Stimulated activated naive B cell treated with anti-CD40 and anti-IgM and Interleukin-4, amounts not matched to agents 10 μg/mL and 1 μg/mL and 100 μg/mL, for 72 hours (primary cell): ENCODE data around the gene CYB5R2.

Experiments
- ATAC-seq, 2 donors: fragments of 150-1000 bp; cut with Tn5 transposase; replicated peaks; 2 replicates each; pipeline ENCODE4 v1.10.0; 2021; ENCODE audit warnings: moderate library complexity in 1 of 2
- DNase-seq: peaks from one replicate; pipeline ENCODE4 v3.0.0; 2021
- H3K27ac Mint-ChIP-seq: one replicate; pipeline ENCODE4 v1.8.0; 2022; ENCODE audit warnings: mild to moderate bottlenecking, mixed read lengths
- H3K27me3 Mint-ChIP-seq, 2 donors: one replicate each; pipeline ENCODE4 v1.8.0; 2022; ENCODE audit warnings: mixed read lengths in 2 of 2
- H3K36me3 Mint-ChIP-seq, 2 donors: one replicate each; pipeline ENCODE4 v1.8.0; 2022; ENCODE audit warnings: mixed read lengths in 2 of 2, mild to moderate bottlenecking in 1 of 2
- H3K4me1 Mint-ChIP-seq, 2 donors: one replicate each; pipeline ENCODE4 v1.8.0; 2022; ENCODE audit warnings: mixed read lengths in 2 of 2, mild to moderate bottlenecking in 1 of 2
- H3K4me3 Mint-ChIP-seq, 2 donors: one replicate each; pipeline ENCODE4 v1.8.0; 2022; ENCODE audit warnings: mild to moderate bottlenecking in 2 of 2, mixed read lengths in 2 of 2, moderate library complexity in 1 of 2
- H3K9me3 Mint-ChIP-seq, 2 donors: one replicate each; pipeline ENCODE4 v1.8.0; 2022; ENCODE audit warnings: mixed read lengths in 2 of 2, mild to moderate bottlenecking in 1 of 2

CYB5R2 gene

GRCh38 chr11:7677796-7678201 is 4.5 kb upstream of the CYB5R2 start:
- Mint-ChIP-seq H3K4me3 (no peak overlapping the region), H3K27ac (no peak overlapping the region), H3K9me3 (peaks cover 11 to 13% of the 10 kb centered on the region in 2 donors), H3K4me1 (peaks cover 7 to 11% of the 10 kb centered on the region in 2 donors), H3K36me3 (peaks cover 0 to 9% of the 10 kb centered on the region in 2 donors), H3K27me3 (peaks cover 52 to 77% of the 10 kb centered on the region in 2 donors)
- DNase-seq (no peak), ATAC-seq (no peak)

GRCh38 chr11:7677071-7677470 is 3.8 kb upstream of the CYB5R2 start:
- Mint-ChIP-seq H3K9me3 (peaks cover 11 to 13% of the 10 kb centered on the region in 2 donors), H3K4me3 (no peak overlapping the region), H3K4me1 (peaks cover 13 to 19% of the 10 kb centered on the region in 2 donors), H3K27me3 (peaks cover 58 to 84% of the 10 kb centered on the region in 2 donors), H3K27ac (no peak overlapping the region), H3K36me3 (peaks cover 0 to 9% of the 10 kb centered on the region in 2 donors)
- ATAC-seq (no peak), DNase-seq (no peak)

- Mint-ChIP-seq H3K27ac (no peak overlapping the region), H3K36me3 (peaks cover 0 to 9% of the 10 kb centered on the region in 2 donors), H3K4me1 (peaks cover 21 to 29% of the 10 kb centered on the region in 2 donors), H3K4me3 (no peak overlapping the region), H3K9me3 (peaks cover 9 to 13% of the 10 kb centered on the region in 2 donors), H3K27me3 (peaks cover 55 to 89% of the 10 kb centered on the region in 2 donors)
- ATAC-seq (no peak), DNase-seq (no peak)
These were observed 2.3 kb upstream of the CYB5R2 start for GRCh38 chr11:7675631-7676030.

- no peak for DNase-seq
- Mint-ChIP-seq H3K36me3 (peaks cover 0 to 13% of the 10 kb centered on the region in 2 donors), H3K27me3 (peaks cover 42 to 78% of the 10 kb centered on the region in 2 donors), H3K27ac (peak overlapping the region; percentile 56), H3K4me1 (peaks cover 22 to 29% of the 10 kb centered on the region in 2 donors), H3K4me3 (peak overlapping the region; percentile 82 to 84), H3K9me3 (peaks cover 9 to 13% of the 10 kb centered on the region in 2 donors)
- ATAC-seq: peak; percentile 15 to 37
These were observed 579 bp upstream of the CYB5R2 start for GRCh38 chr11:7673724-7674434.

- H3K4me3 Mint-ChIP-seq: peak overlapping the region; percentile 43 to 51
- no peak for DNase-seq
- H3K4me1 Mint-ChIP-seq: peaks cover 22 to 29% of the 10 kb centered on the region in 2 donors
- H3K27me3 Mint-ChIP-seq: peaks cover 31 to 65% of the 10 kb centered on the region in 2 donors
- peak; percentile 3 to 28 for ATAC-seq
- H3K27ac Mint-ChIP-seq: peak overlapping the region; percentile 82
- H3K36me3 Mint-ChIP-seq: peaks cover 0 to 14% of the 10 kb centered on the region in 2 donors
- peaks cover 6 to 8% of the 10 kb centered on the region in 2 donors for H3K9me3 Mint-ChIP-seq
These were observed 882 bp downstream of the CYB5R2 start for GRCh38 chr11:7672276-7672959.

- Mint-ChIP-seq H3K27me3 (peaks cover 31 to 58% of the 10 kb centered on the region in 2 donors), H3K36me3 (peaks cover 0 to 13% of the 10 kb centered on the region in 2 donors)
These were observed 1.7 kb downstream of the CYB5R2 start for GRCh38 chr11:7671347-7672215.

GRCh38 chr11:7670641-7671040 is 2.7 kb downstream of the CYB5R2 start:
- DNase-seq (no peak), ATAC-seq (no peak)
- no peak overlapping the region for H3K4me3 Mint-ChIP-seq
- no peaks in the 10 kb centered on the region for H3K9me3 Mint-ChIP-seq
- peaks cover 24 to 33% of the 10 kb centered on the region in 2 donors for H3K4me1 Mint-ChIP-seq
- peaks cover 2 to 21% of the 10 kb centered on the region in 2 donors for H3K36me3 Mint-ChIP-seq
- peaks cover 29 to 48% of the 10 kb centered on the region in 2 donors for H3K27me3 Mint-ChIP-seq
- no peak overlapping the region for H3K27ac Mint-ChIP-seq

More at GRCh38 chr11:7671347-7672215, 1.7 kb downstream of the CYB5R2 start:
- Mint-ChIP-seq H3K9me3 (peaks cover 2% of the 10 kb centered on the region in 2 donors), H3K4me1 (peaks cover 22 to 29% of the 10 kb centered on the region in 2 donors), H3K4me3 (no peak overlapping the region), H3K27ac (peak overlapping the region; percentile 82)
- peak; percentile 86 to 88 for ATAC-seq
- DNase-seq: peak; percentile 65

GRCh38 chr11:7668911-7669310 is 4.4 kb downstream of the CYB5R2 start:
- ATAC-seq (no peak), DNase-seq (no peak)
- Mint-ChIP-seq H3K9me3 (no peaks in the 10 kb centered on the region), H3K27me3 (peaks cover 14 to 31% of the 10 kb centered on the region in 2 donors), H3K4me3 (no peak overlapping the region), H3K27ac (no peak overlapping the region), H3K4me1 (peaks cover 21 to 27% of the 10 kb centered on the region in 2 donors), H3K36me3 (peaks cover 10 to 30% of the 10 kb centered on the region in 2 donors)

GRCh38 chr11:7668464-7668863 is 4.8 kb downstream of the CYB5R2 start:
- ATAC-seq: no peak
- no peaks in the 10 kb centered on the region for H3K9me3 Mint-ChIP-seq

GRCh38 chr11:7667460-7667859 is 5.8 kb downstream of the CYB5R2 start:
- DNase-seq: no peak
- no peak for ATAC-seq
- Mint-ChIP-seq H3K36me3 (peaks cover 13 to 39% of the 10 kb centered on the region in 2 donors), H3K9me3 (no peaks in the 10 kb centered on the region), H3K4me1 (peaks cover 16 to 20% of the 10 kb centered on the region in 2 donors), H3K27ac (no peak overlapping the region), H3K27me3 (peaks cover 8 to 17% of the 10 kb centered on the region in 2 donors), H3K4me3 (no peak overlapping the region)

More at GRCh38 chr11:7668464-7668863, 4.8 kb downstream of the CYB5R2 start:
- no peak overlapping the region for H3K27ac Mint-ChIP-seq
- DNase-seq: no peak
- peaks cover 12 to 26% of the 10 kb centered on the region in 2 donors for H3K27me3 Mint-ChIP-seq
- peaks cover 13 to 34% of the 10 kb centered on the region in 2 donors for H3K36me3 Mint-ChIP-seq
- no peak overlapping the region for H3K4me3 Mint-ChIP-seq
- H3K4me1 Mint-ChIP-seq: peaks cover 19 to 25% of the 10 kb centered on the region in 2 donors

- H3K4me1 Mint-ChIP-seq: peaks cover 7 to 9% of the 10 kb centered on the region in 2 donors
- H3K4me3 Mint-ChIP-seq: no peak overlapping the region
- no peak overlapping the region for H3K27ac Mint-ChIP-seq
- DNase-seq (no peak), ATAC-seq (no peak)
- no peaks in the 10 kb centered on the region for H3K9me3 Mint-ChIP-seq
- peaks cover 13 to 41% of the 10 kb centered on the region in 2 donors for H3K36me3 Mint-ChIP-seq
- H3K27me3 Mint-ChIP-seq: peaks cover 4 to 10% of the 10 kb centered on the region in 2 donors
These were observed 6.9 kb downstream of the CYB5R2 start for GRCh38 chr11:7666292-7666866.

- peaks cover 14 to 44% of the 10 kb centered on the region in 2 donors for H3K36me3 Mint-ChIP-seq
- H3K27me3 Mint-ChIP-seq: peaks cover 4% of the 10 kb centered on the region in 2 donors
- H3K27ac Mint-ChIP-seq: no peak overlapping the region
- H3K4me1 Mint-ChIP-seq: peaks cover 5 to 6% of the 10 kb centered on the region in 2 donors
- peak; percentile 73 for DNase-seq
- ATAC-seq: peak; percentile 99
- no peaks in the 10 kb centered on the region for H3K9me3 Mint-ChIP-seq
- H3K4me3 Mint-ChIP-seq: no peak overlapping the region
These were observed 7.6 kb downstream of the CYB5R2 start for GRCh38 chr11:7665473-7666291.

- Mint-ChIP-seq H3K27me3 (peaks cover 0 to 4% of the 10 kb centered on the region in 2 donors), H3K4me1 (peaks cover 3 to 6% of the 10 kb centered on the region in 2 donors), H3K9me3 (no peaks in the 10 kb centered on the region), H3K27ac (no peak overlapping the region), H3K36me3 (peaks cover 15 to 44% of the 10 kb centered on the region in 2 donors), H3K4me3 (no peak overlapping the region)
- no peak for DNase-seq
- ATAC-seq: no peak
These were observed 8.4 kb downstream of the CYB5R2 start for GRCh38 chr11:7664867-7665266.
